SK-N-SH (cell line): ENCODE data around the gene NCAPH2. TPM values are rescaled to one million over a fixed set of nuclear protein-coding genes. Genes with fewer than 3 reads are reported as not detected.
A peak's percentile ranks its signal among the peaks of the same experiment; 100 is the strongest.

Experiments
- CTCF ChIA-PET: fragments of 300-600, 350-600 bp; formaldehyde crosslinking; extraction: SDS; loops from one replicate; lab custom pipeline; 2021; lab: Yijun Ruan, JAX
- POLR2A ChIA-PET: fragments of 350-600 bp; sonication (Branson Sonifier 250); formaldehyde crosslinking; extraction: SDS; loops from one replicate; lab custom pipeline; 2020; ENCODE audit warnings: antibody characterized with exemption, inconsistent platforms; lab: Yijun Ruan, JAX
- DNase-seq: peaks from one replicate; pipeline ENCODE4 v3.0.0; 2012
- H2AFZ ChIP-seq: fragments of 200-600 bp; sonication (generic); 2 replicates; pipeline ENCODE4 v1.8.1; 2016; ENCODE audit warnings: antibody characterized with exemption, mild to moderate bottlenecking, low read depth
- H3F3A ChIP-seq: fragments of 200-600 bp; sonication (generic); replicated peaks from 2 replicates; pipeline ENCODE3; 2016; ENCODE audit warnings: antibody characterized with exemption, mild to moderate bottlenecking; ENCODE audit not compliant: insufficient read depth
- H3K27ac ChIP-seq, 2 experiments: fragments of 200-500 bp in 1 of 2; fragments of 200-600 bp in 1 of 2; sonication (Bioruptor generic) in 1 of 2; sonication (generic), shearing (Covaris generic) in 1 of 2; 2 replicates each; pipeline versions ENCODE4 v1.5.1 to v1.6.1; 2014 to 2016; ENCODE audit warnings: low read depth in 2 of 2, inconsistent platforms in 1 of 2, low read length in 1 of 2, mild to moderate bottlenecking in 1 of 2, mixed read lengths in 1 of 2
- H3K27me3 ChIP-seq: fragments of 200-600 bp; sonication (generic), shearing (Covaris generic); 2 replicates; pipeline ENCODE4 v1.6.1; 2016; ENCODE audit warnings: mixed run types; ENCODE audit not compliant: insufficient read depth
- H3K36me3 ChIP-seq, 2 experiments: fragments of 200-500 bp in 1 of 2; fragments of 200-600 bp in 1 of 2; sonication (Bioruptor generic) in 1 of 2; sonication (generic) in 1 of 2; replicated peaks in 1 of 2; 2 replicates each; pipeline versions ENCODE3 to v1.5.1; 2014 to 2016; ENCODE audit warnings: low read length in 1 of 2, mild to moderate bottlenecking in 1 of 2; ENCODE audit not compliant: insufficient read depth in 2 of 2, control insufficient read depth in 1 of 2
- H3K4me1 ChIP-seq, 2 experiments: fragments of 200-500 bp in 1 of 2; fragments of 200-600 bp in 1 of 2; sonication (Bioruptor generic) in 1 of 2; sonication (generic), shearing (Covaris generic) in 1 of 2; 2 replicates each; pipeline versions ENCODE4 v1.5.1 to v1.6.1; 2014 to 2016; ENCODE audit warnings: low read depth in 1 of 2, low read length in 1 of 2, mixed run types in 1 of 2; ENCODE audit not compliant: insufficient read depth in 2 of 2, control insufficient read depth in 1 of 2
- H3K4me2 ChIP-seq: fragments of 200-600 bp; sonication (generic), shearing (Covaris generic); 2 replicates; pipeline ENCODE4 v1.6.1; 2017; ENCODE audit warnings: mixed run types
- H3K4me3 ChIP-seq, 2 experiments: fragments of 200-500 bp in 1 of 2; fragments of 200-600 bp in 1 of 2; sonication (Bioruptor generic) in 1 of 2; sonication (generic), shearing (Covaris generic) in 1 of 2; 2 replicates each; pipeline versions ENCODE4 v1.5.1 to v1.8.1; 2014 to 2016; ENCODE audit warnings: low read depth in 2 of 2, inconsistent platforms in 1 of 2, low read length in 1 of 2, mild to moderate bottlenecking in 1 of 2, mixed read lengths in 1 of 2, moderate library complexity in 1 of 2
- H3K79me2 ChIP-seq: fragments of 200-600 bp; sonication (generic); 2 replicates; pipeline ENCODE4 v1.8.1; 2017; ENCODE audit warnings: mild to moderate bottlenecking; ENCODE audit not compliant: insufficient read depth
- H3K9ac ChIP-seq: fragments of 200-600 bp; sonication (generic); 2 replicates; pipeline ENCODE4 v1.6.1; 2017; ENCODE audit warnings: mixed run types
- H3K9me2 ChIP-seq: fragments of 200-600 bp; sonication (generic); 2 replicates; pipeline ENCODE4 v1.6.1; 2017; ENCODE audit warnings: mixed run types
- H3K9me3 ChIP-seq: fragments of 200-600 bp; sonication (generic); 2 replicates; pipeline ENCODE4 v1.6.1; 2017; ENCODE audit warnings: mixed run types, mild to moderate bottlenecking, moderate library complexity
- H4K20me1 ChIP-seq: fragments of 200-600 bp; sonication (generic); 2 replicates; pipeline ENCODE4 v1.6.1; 2017; ENCODE audit warnings: mild to moderate bottlenecking, mixed run types; ENCODE audit not compliant: insufficient read depth
- CTCF ChIP-seq: fragments of 200-600 bp; sonication (generic); IDR thresholded peaks from 2 replicates; pipeline ENCODE4 v1.6.1; 2017; ENCODE audit warnings: antibody characterized with exemption, mild to moderate bottlenecking, moderate library complexity
- ELF1 ChIP-seq: IDR thresholded peaks from 2 replicates; pipeline ENCODE4 v1.4.0; 2012
- FOSL2 ChIP-seq: IDR thresholded peaks from 2 replicates; pipeline ENCODE4 v1.4.0; 2012; ENCODE audit warnings: low read depth, mild to moderate bottlenecking, moderate library complexity, borderline replicate concordance
- GABPA ChIP-seq: IDR thresholded peaks from 2 replicates; pipeline ENCODE4 v1.4.0; 2012; ENCODE audit warnings: low read depth, mild to moderate bottlenecking
- GATA2 ChIP-seq: sonication (generic); formaldehyde crosslinking; IDR thresholded peaks from 2 replicates; pipeline ENCODE4 v1.5.0; 2020; ENCODE audit warnings: mild to moderate bottlenecking, missing genetic modification reagents
- IRF3 ChIP-seq: fragments of 150-350 bp; IDR thresholded peaks from 2 replicates; pipeline ENCODE4 v1.6.1; 2016; ENCODE audit warnings: mild to moderate bottlenecking, low read depth, low read length
- MAX ChIP-seq: IDR thresholded peaks from 2 replicates; pipeline ENCODE4 v1.4.0; 2012; ENCODE audit warnings: low read depth
- MXI1 ChIP-seq: IDR thresholded peaks from 2 replicates; pipeline ENCODE4 v1.6.1; 2012; ENCODE audit warnings: mild to moderate bottlenecking, low read depth, low read length, improper control_type of control experiment
- NFIC ChIP-seq: IDR thresholded peaks from 2 replicates; pipeline ENCODE4 v1.4.0; 2012; ENCODE audit warnings: borderline replicate concordance
- NRF1 ChIP-seq: IDR thresholded peaks from 2 replicates; pipeline ENCODE4 v1.6.1; 2012; ENCODE audit warnings: low read depth, mild to moderate bottlenecking, low read length
- RAD21 ChIP-seq: IDR thresholded peaks from 2 replicates; pipeline ENCODE4 v1.6.1; 2012; ENCODE audit warnings: mild to moderate bottlenecking, low read length
- RCOR1 ChIP-seq: fragments of 150-350 bp; IDR thresholded peaks from 2 replicates; pipeline ENCODE4 v1.6.1; 2017; ENCODE audit warnings: antibody characterized with exemption, low read length
- RXRA ChIP-seq: IDR thresholded peaks from 2 replicates; pipeline ENCODE4 v1.4.0; 2012; ENCODE audit warnings: low read depth, mild to moderate bottlenecking, borderline replicate concordance
- TAF1 ChIP-seq: IDR thresholded peaks from 2 replicates; pipeline ENCODE4 v1.6.1; 2012; ENCODE audit warnings: low read depth, mild to moderate bottlenecking, low read length, moderate library complexity, borderline replicate concordance
- TCF12 ChIP-seq: IDR thresholded peaks from 2 replicates; pipeline ENCODE4 v1.4.0; 2012
- USF1 ChIP-seq: IDR thresholded peaks from 2 replicates; pipeline ENCODE4 v1.4.0; 2012; ENCODE audit warnings: low read depth, borderline replicate concordance
- USF2 ChIP-seq: fragments of 150-350 bp; IDR thresholded peaks from 2 replicates; pipeline ENCODE4 v1.6.1; 2017; ENCODE audit warnings: antibody characterized with exemption, low read length, low read depth, borderline replicate concordance
- YY1 ChIP-seq: IDR thresholded peaks from 2 replicates; pipeline ENCODE4 v1.4.0; 2012; ENCODE audit warnings: low read depth, mild to moderate bottlenecking
- WGBS: methylation state at CpG from one replicate; pipeline ENCODE4 v1.1.6; 2017; ENCODE audit warnings: low lambda C conversion rate; 5-methylcytosine and 5-hydroxymethylcytosine counted together
- polyA plus RNA-seq, 3 experiments: library from polyadenylated mRNA; depleted of rRNA; stranded (reverse); fragments of >200 nt; gene quantifications; 2 replicates each; pipeline ENCODE4 v1.2.3, GENCODE V29; 2012

NCAPH2 gene
- polyA plus RNA-seq, 1 of the 3 experiments (the other 2 are of a cell fraction) = 22.4 TPM

GRCh38 chr22:50516891-50517290, 8.9 kb downstream of the NCAPH2 start (continued):
- TF ChIP-seq CTCF (no peak), YY1 (no peak), RAD21 (no peak), MAX (no peak), TAF1 (no peak), NFIC (no peak)

GRCh38 chr22:50517495-50518260, 9.7 kb downstream of the NCAPH2 start:
- POLR2A ChIA-PET = no interaction called here
- no peaks in the 10 kb centered on the region for H3K4me1 ChIP-seq
- no peaks in the 10 kb centered on the region for H3F3A ChIP-seq
- H3K79me2 ChIP-seq = peaks cover 44% of the 10 kb centered on the region
- CTCF ChIA-PET = interaction anchor here (1.1 to 3.4 kb wide), 2 partner anchors 8 to 60 kb away, joined by 3 to 18 read pairs; partner anchors contain the start of genes CPT1B and SCO2
- no peaks in the 10 kb centered on the region for H3K9me3 ChIP-seq
- peak; percentile 14 for DNase-seq
- H2AFZ ChIP-seq = no peak overlapping the region
- 90% methylated on average over 18 of the region's 20 CpGs for WGBS
- H3K4me3 ChIP-seq = no peak overlapping the region
- no peak for TF ChIP-seq USF1
- TF ChIP-seq, all 33 proteins: peak for 0
- no peaks in the 10 kb centered on the region for H3K27me3 ChIP-seq
- H3K4me2 ChIP-seq = no peak overlapping the region
- peaks cover 7 to 41% of the 10 kb centered on the region in 2 experiments for H3K36me3 ChIP-seq
- 0 out of 2 replicates have a peak, but pooled peaks cover 2% of the 10 kb centered on the region for H4K20me1 ChIP-seq
- no peak overlapping the region for H3K27ac ChIP-seq
- H3K9me2 ChIP-seq = no peaks in the 10 kb centered on the region
- H3K9ac ChIP-seq = no peak overlapping the region

- DNase-seq = peak; percentile 14
- peaks cover 0 to under 1% of the 10 kb centered on the region in 2 experiments; a peak in 1 of 4 replicates for H3K4me1 ChIP-seq
- ChIA-PET POLR2A (no interaction called here), CTCF (interaction anchor here (1.3 to 1.8 kb wide), 2 partner anchors 21 to 44 kb away, joined by 3 to 6 read pairs; partner anchors contain the start of gene SYCE3)
- peaks cover 41% of the 10 kb centered on the region for H3K79me2 ChIP-seq
- no peak overlapping the region for H3K27ac ChIP-seq
- H4K20me1 ChIP-seq = no peaks in the 10 kb centered on the region
- no peaks in the 10 kb centered on the region for H3F3A ChIP-seq
- H3K9me2 ChIP-seq = no peaks in the 10 kb centered on the region
- H2AFZ ChIP-seq = no peak overlapping the region
- 100% methylated on average over 1 of the region's 7 CpGs for WGBS
- no peak overlapping the region for H3K4me2 ChIP-seq
- H3K4me3 ChIP-seq = no peak overlapping the region
- H3K9ac ChIP-seq = no peak overlapping the region
- H3K9me3 ChIP-seq = no peaks in the 10 kb centered on the region
- H3K27me3 ChIP-seq = no peaks in the 10 kb centered on the region
- peaks cover 7 to 50% of the 10 kb centered on the region in 2 experiments for H3K36me3 ChIP-seq
- TF ChIP-seq ELF1 (no peak), IRF3 (no peak), RCOR1 (no peak), FOSL2 (no peak), GABPA (no peak), MXI1 (no peak), RXRA (no peak), NRF1 (no peak), GATA2 (CRISPR knock-in tag) (no peak), USF2 (no peak), USF1 (no peak), TCF12 (no peak)
Measured at GRCh38 chr22:50518606-50519005, 10.6 kb downstream of the NCAPH2 start.
